PFSK-1 (cell line): Measurements from ENCODE around the gene FCRL5.

Experiments used
- FOXP2 ChIP-seq: optimal IDR thresholded peaks from 2 replicates; pipeline ENCODE3; 2011; ENCODE audit warnings: borderline replicate concordance, control low read depth, inconsistent platforms; ENCODE audit not compliant: insufficient read depth; ENCODE audit errors: extremely low read length, extremely low read depth
- POLR2AphosphoS5 ChIP-seq: IDR thresholded peaks from 2 replicates; pipeline ENCODE4 v1.6.1; 2012; ENCODE audit warnings: low read depth, mild to moderate bottlenecking, control low read depth, low read length, moderate library complexity
- REST ChIP-seq, 2 experiments: IDR thresholded peaks; 2 replicates each; pipeline versions ENCODE4 v1.6.1 to v1.8.0; 2011 to 2012; ENCODE audit warnings: low read depth in 2 of 2, low read length in 2 of 2, control low read depth in 1 of 2, inconsistent platforms in 1 of 2, mild to moderate bottlenecking in 1 of 2, moderate library complexity in 1 of 2; ENCODE audit not compliant: insufficient read depth in 1 of 2
- SIN3A ChIP-seq: IDR thresholded peaks from 2 replicates; pipeline ENCODE4 v1.6.1; 2012; ENCODE audit warnings: mild to moderate bottlenecking, low read length, moderate library complexity, borderline replicate concordance; ENCODE audit not compliant: insufficient read depth
- TAF1 ChIP-seq: IDR thresholded peaks from 2 replicates; pipeline ENCODE4 v1.6.1; 2012; ENCODE audit warnings: low read length, control low read depth, borderline replicate concordance; ENCODE audit not compliant: insufficient read depth

FCRL5 gene

GRCh38 chr1:157485793-157486192, 66.5 kb downstream of the FCRL5 start:
- TF ChIP-seq REST (IDR thresholded peaks at IDR 0.05; ENCODE audit: insufficient read depth in 1 of 2, low read depth in 2 of 2, low read length in 2 of 2) (no peak), FOXP2 (no peak), POLR2AphosphoS5 (no peak), SIN3A (no peak), TAF1 (no peak)

- TF ChIP-seq TAF1 (no peak), REST (IDR thresholded peaks at IDR 0.05; ENCODE audit: insufficient read depth in 1 of 2, low read depth in 2 of 2, low read length in 2 of 2) (no peak), FOXP2 (no peak), SIN3A (no peak), POLR2AphosphoS5 (no peak)
These were observed 67.7 kb downstream of the FCRL5 start for GRCh38 chr1:157484573-157484972.

GRCh38 chr1:157483635-157484034, 68.7 kb downstream of the FCRL5 start:
- TF ChIP-seq FOXP2: no peak
- TF ChIP-seq SIN3A: no peak
- no peak for TF ChIP-seq POLR2AphosphoS5
- no peak for TF ChIP-seq TAF1
- no peak for TF ChIP-seq REST (IDR thresholded peaks at IDR 0.05; ENCODE audit: insufficient read depth in 1 of 2, low read depth in 2 of 2, low read length in 2 of 2)

GRCh38 chr1:157482717-157483116, 69.6 kb downstream of the FCRL5 start:
- no peak for TF ChIP-seq TAF1
- TF ChIP-seq POLR2AphosphoS5: no peak
- no peak for TF ChIP-seq SIN3A
- TF ChIP-seq REST (IDR thresholded peaks at IDR 0.05; ENCODE audit: insufficient read depth in 1 of 2, low read depth in 2 of 2, low read length in 2 of 2): no peak
- TF ChIP-seq FOXP2: no peak

GRCh38 chr1:157482174-157482573, 70.1 kb downstream of the FCRL5 start:
- TF ChIP-seq POLR2AphosphoS5: no peak
- no peak for TF ChIP-seq TAF1
- no peak for TF ChIP-seq SIN3A
- no peak for TF ChIP-seq FOXP2
- no peak for TF ChIP-seq REST (IDR thresholded peaks at IDR 0.05; ENCODE audit: insufficient read depth in 1 of 2, low read depth in 2 of 2, low read length in 2 of 2)
